PFSK-1 (cell line): ENCODE measurements around the gene SLN.

Source experiments
- SIN3A ChIP-seq: IDR thresholded peaks from 2 replicates; pipeline ENCODE4 v1.6.1; 2012; ENCODE audit warnings: mild to moderate bottlenecking, low read length, moderate library complexity, borderline replicate concordance; ENCODE audit not compliant: insufficient read depth
- TF ChIP-seq, protein P1 (sequence below), 2 experiments: IDR thresholded peaks; 2 replicates each; pipeline versions ENCODE4 v1.6.1 to v1.8.0; 2011 to 2012; ENCODE audit warnings: low read depth in 2 of 2, low read length in 2 of 2, control low read depth in 1 of 2, inconsistent platforms in 1 of 2, mild to moderate bottlenecking in 1 of 2, moderate library complexity in 1 of 2; ENCODE audit not compliant: insufficient read depth in 1 of 2

DNA sequence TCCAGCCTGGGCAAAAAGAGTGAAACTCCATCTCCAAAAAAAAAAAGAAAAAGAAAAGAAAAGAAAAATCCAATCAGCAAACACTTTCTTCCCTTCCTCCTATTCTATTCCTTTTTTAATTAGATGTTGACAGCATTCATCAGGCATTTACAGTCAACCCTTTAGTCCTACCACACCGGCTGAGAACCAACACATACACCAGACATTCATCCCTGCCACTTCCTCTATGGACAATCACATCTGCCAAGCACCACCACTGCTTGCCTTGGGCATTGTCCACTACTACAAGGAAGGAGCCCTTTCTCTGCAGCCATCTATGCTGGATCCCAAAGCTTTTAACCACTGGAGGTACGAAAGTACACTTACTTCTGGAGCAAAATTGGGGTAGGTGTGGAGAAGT lies 9.4 kb upstream of the SLN start:
- TF ChIP-seq, protein P1, sequence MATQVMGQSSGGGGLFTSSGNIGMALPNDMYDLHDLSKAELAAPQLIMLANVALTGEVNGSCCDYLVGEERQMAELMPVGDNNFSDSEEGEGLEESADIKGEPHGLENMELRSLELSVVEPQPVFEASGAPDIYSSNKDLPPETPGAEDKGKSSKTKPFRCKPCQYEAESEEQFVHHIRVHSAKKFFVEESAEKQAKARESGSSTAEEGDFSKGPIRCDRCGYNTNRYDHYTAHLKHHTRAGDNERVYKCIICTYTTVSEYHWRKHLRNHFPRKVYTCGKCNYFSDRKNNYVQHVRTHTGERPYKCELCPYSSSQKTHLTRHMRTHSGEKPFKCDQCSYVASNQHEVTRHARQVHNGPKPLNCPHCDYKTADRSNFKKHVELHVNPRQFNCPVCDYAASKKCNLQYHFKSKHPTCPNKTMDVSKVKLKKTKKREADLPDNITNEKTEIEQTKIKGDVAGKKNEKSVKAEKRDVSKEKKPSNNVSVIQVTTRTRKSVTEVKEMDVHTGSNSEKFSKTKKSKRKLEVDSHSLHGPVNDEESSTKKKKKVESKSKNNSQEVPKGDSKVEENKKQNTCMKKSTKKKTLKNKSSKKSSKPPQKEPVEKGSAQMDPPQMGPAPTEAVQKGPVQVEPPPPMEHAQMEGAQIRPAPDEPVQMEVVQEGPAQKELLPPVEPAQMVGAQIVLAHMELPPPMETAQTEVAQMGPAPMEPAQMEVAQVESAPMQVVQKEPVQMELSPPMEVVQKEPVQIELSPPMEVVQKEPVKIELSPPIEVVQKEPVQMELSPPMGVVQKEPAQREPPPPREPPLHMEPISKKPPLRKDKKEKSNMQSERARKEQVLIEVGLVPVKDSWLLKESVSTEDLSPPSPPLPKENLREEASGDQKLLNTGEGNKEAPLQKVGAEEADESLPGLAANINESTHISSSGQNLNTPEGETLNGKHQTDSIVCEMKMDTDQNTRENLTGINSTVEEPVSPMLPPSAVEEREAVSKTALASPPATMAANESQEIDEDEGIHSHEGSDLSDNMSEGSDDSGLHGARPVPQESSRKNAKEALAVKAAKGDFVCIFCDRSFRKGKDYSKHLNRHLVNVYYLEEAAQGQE (IDR thresholded peaks at IDR 0.05; ENCODE audit: insufficient read depth in 1 of 2, low read depth in 2 of 2, low read length in 2 of 2) = no peak
- TF ChIP-seq SIN3A = no peak
